ENCODE results near the gene CHGA.

- no peak for TF ChIP-seq CTCF (IDR thresholded peaks at IDR 0.05)
- TF ChIP-seq POLR2AphosphoS5 (IDR thresholded peaks at IDR 0.05): no peak
- no peak for TF ChIP-seq POLR2A (IDR thresholded peaks at IDR 0.05)
- TF ChIP-seq EP300 (IDR thresholded peaks at IDR 0.05): no peak
Measured at GRCh38 chr14:92961567-92961855, 38.6 kb downstream of the CHGA start.

All from upper lobe of left lung (tissue), 4 donors.